Spinal cord (tissue), 10 donors: ENCODE results near the gene U2AF2. TPM values are rescaled to one million over a fixed set of nuclear protein-coding genes. Genes with fewer than 3 reads are reported as not detected.

Source experiments
- DNase-seq, 6 donors: peaks; one replicate each; pipeline versions ENCODE4 v3.0.0 to v3.0.0-alpha.2; 2013 to 2015; ENCODE audit warnings: low spot score in 6 of 6, low read depth in 4 of 6
- H3K27ac ChIP-seq: one replicate; pipeline ENCODE4 v1.5.1; 2013; ENCODE audit warnings: low read depth, low read length, control low read depth
- H3K27me3 ChIP-seq: one replicate; pipeline ENCODE4 v1.6.1; 2013; ENCODE audit warnings: low read length; ENCODE audit not compliant: control insufficient read depth, insufficient read depth
- H3K36me3 ChIP-seq: one replicate; pipeline ENCODE4 v1.6.1; 2013; ENCODE audit warnings: low read length; ENCODE audit not compliant: control insufficient read depth, insufficient read depth
- H3K4me1 ChIP-seq: one replicate; pipeline ENCODE4 v1.6.1; 2013; ENCODE audit warnings: low read length; ENCODE audit not compliant: control insufficient read depth, insufficient read depth
- H3K4me3 ChIP-seq: one replicate; pipeline ENCODE4 v1.5.1; 2013; ENCODE audit warnings: low read depth, low read length, control low read depth
- H3K9me3 ChIP-seq: one replicate; pipeline ENCODE4 v1.6.1; 2013; ENCODE audit warnings: low read length; ENCODE audit not compliant: control insufficient read depth, insufficient read depth
- WGBS: methylation state at CpG from one replicate; pipeline ENCODE4 v1.1.5; 2013; ENCODE audit warnings: missing lambda C conversion rate; ENCODE audit not compliant: insufficient coverage; 5-methylcytosine and 5-hydroxymethylcytosine counted together
- polyA plus RNA-seq, 2 donors: library from polyadenylated mRNA; unstranded; fragments of 120-200 nt; gene quantifications; one replicate each; pipeline ENCODE4 v1.2.1, GENCODE V29; 2013; ENCODE audit not compliant: insufficient read length in 2 of 2
- total RNA-seq, 2 donors: library from RNA; depleted of rRNA in 1 of 2; stranded (reverse); fragments of 120-200 nt in 1 of 2; fragments of >200 nt in 1 of 2; gene quantifications; one replicate each; pipeline versions ENCODE4 v1.2.3 to v1.2.4, GENCODE V29; 2013 to 2014
- donor health status: healthy.

The U2AF2 gene
- total and polyA plus RNA-seq, 4 donors, result 60.7 to 207 (median 161) TPM

DNA sequence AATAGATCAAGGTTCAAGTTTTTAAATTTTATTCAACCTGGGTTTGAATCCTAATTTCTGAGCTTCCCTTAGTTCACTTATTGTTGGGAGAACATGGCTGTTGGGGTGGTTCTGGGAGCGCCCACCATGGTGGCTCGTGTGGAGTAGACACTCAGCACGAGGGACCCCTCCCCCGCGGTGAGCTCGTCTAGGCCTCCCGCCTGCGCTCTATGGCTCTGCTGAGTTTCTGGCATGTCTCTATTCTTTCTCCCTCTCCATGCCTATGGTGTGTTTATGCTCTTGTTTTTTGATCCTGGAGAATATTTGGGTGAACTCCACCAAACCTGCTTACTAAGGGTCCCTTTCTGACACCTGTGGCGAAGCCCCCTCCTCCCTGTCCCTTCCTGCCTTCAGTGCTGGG lies 18.6 kb downstream of the U2AF2 start:
- Histone ChIP-seq H3K9me3 (no peaks in the 10 kb centered on the region), H3K36me3 (peaks cover 66% of the 10 kb centered on the region), H3K27me3 (no peaks in the 10 kb centered on the region), H3K27ac (no peak overlapping the region), H3K4me1 (peaks cover 28% of the 10 kb centered on the region), H3K4me3 (no peak overlapping the region)
- WGBS, result 55% methylated on average over 4 of the region's 9 CpGs
- no peak for DNase-seq

DNA sequence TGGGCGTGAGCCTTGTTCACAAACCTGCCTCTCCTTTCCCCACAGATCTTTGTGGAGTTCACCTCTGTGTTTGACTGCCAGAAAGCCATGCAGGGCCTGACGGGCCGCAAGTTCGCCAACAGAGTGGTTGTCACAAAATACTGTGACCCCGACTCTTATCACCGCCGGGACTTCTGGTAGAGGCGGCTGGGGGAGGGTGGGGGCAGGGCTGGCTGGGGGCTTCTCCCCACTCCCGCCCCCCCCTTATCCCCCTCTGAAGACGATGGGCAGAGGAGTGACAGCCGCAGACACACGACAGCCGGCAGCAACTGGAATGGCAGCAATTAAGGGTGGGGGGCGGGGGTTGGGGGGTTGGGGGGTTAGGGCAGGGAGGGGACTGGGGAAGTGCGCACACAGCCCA lies 19.1 kb downstream of the U2AF2 start:
- Histone ChIP-seq H3K4me1 (peaks cover 31% of the 10 kb centered on the region), H3K36me3 (peaks cover 66% of the 10 kb centered on the region), H3K27ac (no peak overlapping the region), H3K9me3 (no peaks in the 10 kb centered on the region), H3K4me3 (no peak overlapping the region), H3K27me3 (no peaks in the 10 kb centered on the region)
- DNase-seq, result no peak
- WGBS, result 83% methylated on average over 1 of the region's 15 CpGs

DNA sequence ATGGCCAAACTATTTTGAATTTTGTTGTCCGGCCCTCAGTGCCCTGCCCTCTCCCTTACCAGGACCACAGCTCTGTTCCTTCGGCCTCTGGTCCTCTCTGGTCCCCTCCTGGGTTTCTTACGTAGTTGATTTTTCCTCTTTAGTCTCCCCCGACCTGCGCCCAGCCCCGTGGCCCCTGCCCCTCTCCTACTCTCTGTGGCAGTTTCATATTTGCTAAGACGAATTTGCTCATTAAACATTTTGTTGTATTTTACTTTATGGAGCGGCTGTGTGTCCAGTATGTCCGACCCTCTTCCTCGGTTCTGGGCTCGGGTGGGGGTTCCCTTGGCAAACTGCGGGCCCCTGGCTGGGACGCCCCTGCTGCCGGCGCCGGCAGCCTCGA lies 19.6 kb downstream of the U2AF2 start:
- DNase-seq, result no peak
- 11% methylated on average over 12 of the region's 17 CpGs for WGBS
- H3K4me1 ChIP-seq, result peaks cover 31% of the 10 kb centered on the region
- H3K9me3 ChIP-seq, result no peaks in the 10 kb centered on the region
- peak overlapping the region; percentile 31 for H3K4me3 ChIP-seq
- peak overlapping the region; percentile 61 for H3K27ac ChIP-seq
- no peaks in the 10 kb centered on the region for H3K27me3 ChIP-seq
- peaks cover 66% of the 10 kb centered on the region for H3K36me3 ChIP-seq

DNA sequence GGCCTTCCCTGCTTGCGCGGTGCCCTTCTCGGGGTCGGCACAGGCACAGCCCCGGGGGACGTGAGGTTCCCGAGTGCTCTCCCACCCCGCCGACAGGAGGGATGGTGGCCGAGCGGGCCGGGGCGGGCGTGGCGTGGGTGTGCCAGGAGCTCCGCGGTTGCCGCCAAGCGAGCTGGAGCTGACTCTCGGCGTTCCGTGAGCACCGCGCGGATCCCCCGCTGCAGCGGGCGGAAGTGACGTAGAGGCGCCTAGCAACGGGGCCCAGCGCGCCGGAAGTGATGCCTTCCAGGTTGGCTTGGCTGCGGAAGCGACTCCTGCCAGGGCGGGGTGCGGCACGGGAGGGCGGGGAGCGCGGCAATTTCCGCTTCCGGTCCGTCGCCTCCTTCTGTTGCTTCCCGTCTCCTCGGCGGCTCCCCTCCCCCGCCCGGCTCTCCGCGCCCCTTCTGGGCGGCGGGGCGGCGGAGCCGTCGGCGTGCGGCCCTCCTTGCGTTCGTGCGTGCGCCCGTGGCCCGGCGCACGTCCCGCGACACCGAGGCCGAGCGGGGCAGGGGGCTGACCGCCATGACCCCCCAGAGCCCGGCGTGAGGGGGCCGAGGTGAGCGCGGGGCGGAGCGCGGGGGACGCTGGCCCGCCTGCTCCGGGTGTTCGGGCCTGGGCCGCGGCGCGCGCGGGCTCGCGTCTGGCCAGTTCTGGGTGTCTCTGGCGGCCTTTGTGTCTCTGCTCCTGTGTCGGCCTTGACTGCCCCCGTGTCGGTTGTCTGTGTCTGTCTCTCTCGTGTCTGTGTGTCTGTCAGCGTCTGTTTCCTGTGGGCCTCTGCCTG lies 20.2 kb downstream of the U2AF2 start, which contains the start of gene EPN1:
EPN1 (plus strand) TSS at position 386 of the 820 bp plus-strand sequence. CDS start 3,402 bp downstream, outside the sequence.
- Histone ChIP-seq H3K27ac (peak within 1 kb of the TSS; percentile 61), H3K36me3 (peaks cover 66% of the 10 kb centered on the region)
- WGBS, result under 1% methylated on average over 101 of the region's 101 CpGs

DNA sequence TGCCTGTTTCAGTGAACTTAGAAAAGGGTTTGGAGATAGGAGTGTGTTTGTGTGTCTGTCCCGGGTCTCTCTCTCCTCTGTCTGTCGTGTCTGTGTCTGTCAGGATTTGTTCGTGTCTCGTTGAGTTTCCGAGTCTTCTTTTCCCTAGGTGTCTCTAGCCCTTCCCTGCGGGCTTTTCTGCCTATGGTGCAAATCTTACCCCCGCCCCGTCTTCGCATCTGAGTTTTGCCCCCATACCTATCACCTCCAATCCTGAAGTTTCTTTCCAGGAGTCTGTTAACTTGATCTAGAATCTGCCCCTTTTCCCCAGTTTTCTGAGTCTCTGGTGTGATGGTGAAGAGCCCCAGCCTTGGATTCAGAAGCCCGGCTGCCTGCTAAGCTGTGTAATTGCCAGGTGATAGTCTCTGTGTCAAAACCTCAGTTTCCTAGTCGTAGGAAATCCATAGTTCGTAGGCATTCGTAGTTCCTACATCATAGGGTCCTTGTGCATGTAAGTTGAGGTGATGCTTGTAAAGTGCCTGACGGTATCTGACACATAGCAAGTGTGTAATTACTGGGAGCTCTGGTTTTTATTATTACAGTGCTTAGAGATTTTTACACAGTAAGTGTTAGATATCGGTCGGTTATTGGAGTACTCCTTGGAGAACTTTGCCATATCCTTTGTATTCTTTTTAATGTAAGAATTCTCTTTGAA lies 21.0 kb downstream of the U2AF2 start:
- Histone ChIP-seq H3K4me1 (peaks cover 31% of the 10 kb centered on the region), H3K27me3 (no peaks in the 10 kb centered on the region), H3K4me3 (peak overlapping the region; percentile 46), H3K27ac (no peak overlapping the region), H3K36me3 (peaks cover 66% of the 10 kb centered on the region), H3K9me3 (no peaks in the 10 kb centered on the region)
- WGBS, result 45% methylated on average over 5 of the region's 16 CpGs
- no peak for DNase-seq

More for the DNA sequence above, 20.2 kb downstream of the U2AF2 start, which contains the start of gene EPN1:
- Histone ChIP-seq H3K4me1 (peaks cover 31% of the 10 kb centered on the region), H3K4me3 (peak within 1 kb of the TSS; percentile 46), H3K27me3 (no peaks in the 10 kb centered on the region), H3K9me3 (no peaks in the 10 kb centered on the region)
- peak; percentile 77 to 99 (median 91) for DNase-seq

DNA sequence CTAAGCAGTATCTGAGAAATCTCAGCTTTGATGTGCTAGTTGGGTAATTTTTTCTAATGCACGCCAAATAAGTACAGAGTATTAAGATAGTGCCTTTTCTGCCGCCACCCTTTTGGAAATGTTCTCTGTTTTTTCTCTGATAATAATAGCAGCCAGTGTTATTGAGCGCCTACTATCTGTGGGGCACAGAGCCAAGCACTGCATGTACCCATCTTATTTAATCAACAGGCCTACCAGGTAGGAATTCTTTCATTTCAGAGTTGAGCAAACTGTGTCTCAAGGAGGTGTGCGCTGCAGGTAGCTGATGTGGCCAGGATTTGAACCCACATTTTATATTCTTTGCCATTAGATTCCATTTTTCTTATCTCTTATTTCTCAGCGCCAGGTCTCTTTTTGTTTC lies 21.5 kb downstream of the U2AF2 start:
- Histone ChIP-seq H3K4me1 (peaks cover 30% of the 10 kb centered on the region), H3K4me3 (no peak overlapping the region), H3K27me3 (no peaks in the 10 kb centered on the region), H3K27ac (no peak overlapping the region), H3K36me3 (peaks cover 65% of the 10 kb centered on the region), H3K9me3 (no peaks in the 10 kb centered on the region)
- no peak for DNase-seq
- WGBS, result 92% methylated on average over 3 of the region's 5 CpGs

- WGBS, result 82% methylated on average over 6 of the region's 7 CpGs
- H3K4me3 ChIP-seq, result no peak overlapping the region
- peaks cover 63% of the 10 kb centered on the region for H3K36me3 ChIP-seq
- H3K27ac ChIP-seq, result no peak overlapping the region
- peaks cover 29% of the 10 kb centered on the region for H3K4me1 ChIP-seq
- DNase-seq, result no peak
- no peaks in the 10 kb centered on the region for H3K9me3 ChIP-seq
- no peaks in the 10 kb centered on the region for H3K27me3 ChIP-seq
Measured at GRCh38 chr19:55676889-55677505, 22.2 kb downstream of the U2AF2 start.

- WGBS, result 81% methylated on average over 6 of the region's 6 CpGs
- H3K4me3 ChIP-seq, result no peak overlapping the region
- H3K4me1 ChIP-seq, result peaks cover 29% of the 10 kb centered on the region
- H3K9me3 ChIP-seq, result no peaks in the 10 kb centered on the region
- no peak for DNase-seq
- H3K27me3 ChIP-seq, result no peaks in the 10 kb centered on the region
- no peak overlapping the region for H3K27ac ChIP-seq
- peaks cover 68% of the 10 kb centered on the region for H3K36me3 ChIP-seq
Measured at GRCh38 chr19:55677572-55678028, 22.8 kb downstream of the U2AF2 start.

DNA sequence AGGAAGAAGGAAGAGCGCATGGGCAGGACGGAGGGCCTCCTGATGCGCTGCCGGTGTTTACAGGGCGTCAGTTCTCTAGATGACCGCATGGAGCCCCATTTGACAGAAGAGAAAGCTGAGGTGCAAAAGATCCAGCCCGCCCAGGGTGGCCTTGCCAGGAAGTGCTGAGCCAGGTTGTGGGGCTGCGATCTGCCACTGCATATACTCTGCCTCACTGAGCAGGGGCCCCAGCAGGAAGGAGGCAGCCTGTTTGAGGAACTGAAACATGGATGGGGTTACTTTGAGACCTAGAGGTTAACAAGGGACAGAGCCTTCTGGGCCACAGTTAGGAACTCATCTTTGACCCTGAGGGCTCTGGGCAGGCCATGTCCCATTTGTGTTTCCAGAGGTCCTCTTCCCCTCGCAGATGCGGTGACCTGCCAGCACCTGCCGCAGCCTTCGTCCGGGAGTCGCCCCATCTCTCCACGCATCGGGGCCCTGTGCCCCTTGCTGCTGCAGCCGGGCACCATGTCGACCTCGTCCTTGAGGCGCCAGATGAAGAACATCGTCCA lies 23.4 kb downstream of the U2AF2 start:
- peaks cover 71% of the 10 kb centered on the region for H3K36me3 ChIP-seq
- no peak overlapping the region for H3K4me3 ChIP-seq
- no peak overlapping the region for H3K27ac ChIP-seq
- H3K27me3 ChIP-seq, result no peaks in the 10 kb centered on the region
- DNase-seq, result peak in 1 of 6 donors; percentile 13
- H3K9me3 ChIP-seq, result no peaks in the 10 kb centered on the region
- 97% methylated on average over 21 of the region's 21 CpGs for WGBS
- H3K4me1 ChIP-seq, result peaks cover 29% of the 10 kb centered on the region
